Measurements from ENCODE around the gene NTN1. TPM values are rescaled to one million over a fixed set of nuclear protein-coding genes. Genes with fewer than 3 reads are reported as not detected.

NTN1 gene
- total RNA-seq, 1 experiment from 2014 or later, result 4.2 TPM

DNA sequence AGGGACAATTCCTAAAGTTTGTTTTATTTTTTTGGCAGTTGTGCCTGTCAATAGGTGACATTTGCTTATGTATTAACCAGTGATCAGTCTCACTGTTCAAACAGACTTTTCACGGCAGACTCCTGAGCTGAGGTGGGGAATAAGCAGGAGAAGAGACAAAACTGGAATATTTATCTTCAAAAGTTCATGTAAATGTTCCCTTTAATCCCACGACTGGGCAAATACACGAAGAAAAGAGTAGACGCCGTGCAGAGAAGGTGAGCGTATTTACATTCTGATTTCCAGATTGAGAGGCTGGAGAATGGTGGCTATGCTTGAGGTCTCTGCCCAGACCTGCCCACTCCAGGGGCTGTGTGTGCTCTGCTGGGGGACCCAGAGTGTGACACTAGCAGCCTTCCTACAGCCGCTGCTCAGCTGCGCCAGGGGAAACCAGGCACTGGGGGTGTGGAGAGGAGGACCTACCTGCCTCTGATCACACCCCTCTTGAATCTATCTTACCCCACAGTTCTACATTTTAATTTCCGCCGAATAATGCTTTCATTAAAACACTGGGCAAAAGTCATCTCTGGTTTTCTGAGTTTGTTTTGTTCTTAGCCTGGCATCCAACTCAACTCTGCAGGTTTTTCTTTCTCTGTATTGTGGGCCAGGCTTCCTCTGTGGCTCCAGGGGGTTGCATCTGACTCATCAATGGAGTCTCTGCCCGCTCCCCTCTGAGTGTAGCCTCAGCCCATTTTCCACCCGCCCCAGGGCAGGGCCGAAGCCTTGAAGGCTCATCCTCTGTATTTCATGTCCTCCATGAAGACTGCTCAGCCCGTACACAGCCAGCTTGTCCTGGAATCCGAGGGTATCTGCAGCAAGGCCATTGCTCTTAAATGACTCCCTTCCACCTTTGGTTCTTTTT lies 237.1 kb downstream of the NTN1 start:
- Histone ChIP-seq H3K36me3 (ENCODE audit: control insufficient read depth in 1 of 2, insufficient read depth in 2 of 2, low read length in 2 of 2) (no peaks in the 10 kb centered on the region), H3K9ac (ENCODE audit: low read length) (no peak overlapping the region), H3K9me3 (ENCODE audit: control insufficient read depth in 1 of 2, insufficient read depth in 1 of 2, low read depth in 1 of 2, low read length in 2 of 2) (no peaks in the 10 kb centered on the region), H2AFZ (ENCODE audit: low read depth, low read length, poor library complexity, severe bottlenecking) (no peak overlapping the region), H3K4me3 (replicated peaks in 1 of 2; ENCODE audit: low read depth in 1 of 2, low read length in 2 of 2) (no peak overlapping the region), H3K9me2 (ENCODE audit: insufficient read depth) (no peaks in the 10 kb centered on the region), H3K4me1 (ENCODE audit: control insufficient read depth in 1 of 2, insufficient read depth in 2 of 2, low read length in 2 of 2) (no peaks in the 10 kb centered on the region), H3K79me2 (ENCODE audit: insufficient read depth, low read length) (no peaks in the 10 kb centered on the region), H3K4me2 (ENCODE audit: low read length) (no peak overlapping the region), H3K27me3 (ENCODE audit: insufficient read depth, low read length) (no peaks in the 10 kb centered on the region), H3K27ac (ENCODE audit: low read depth, low read length) (no peak overlapping the region), H4K20me1 (ENCODE audit: insufficient read depth) (no peaks in the 10 kb centered on the region)
- BruUV-seq (replicated peaks), result no TSS peak
- ChIA-PET CTCF (no interaction called here), RAD21 (ENCODE audit: low non-redundant PET in 1 of 2, low total read pairs in 2 of 2, uncharacterized antibody in 2 of 2, unreplicated experiment in 2 of 2) (no interaction called here), POLR2A (no interaction called here)
- no peak for ATAC-seq
- DNase-seq (ENCODE audit: low read depth, low spot score), result no peak
- intact Hi-C loops (cut with micrococcal nuclease), result no loop called here
- no peak for TF ChIP-seq YY1 (IDR thresholded peaks at IDR 0.05; ENCODE audit: extremely low read depth, insufficient replicate concordance, low read depth, low read length)
- TF ChIP-seq ZNF274 (IDR thresholded peaks at IDR 0.05; ENCODE audit: low read depth, low read length), result no peak
- TF ChIP-seq EZH2phosphoT487 (IDR thresholded peaks at IDR 0.05; ENCODE audit: borderline replicate concordance), result no peak
- no peak for TF ChIP-seq CBX3 (IDR thresholded peaks at IDR 0.05; ENCODE audit: low read depth)
- no peak for TF ChIP-seq POLR2A (IDR thresholded peaks at IDR 0.05; ENCODE audit: borderline replicate concordance, extremely low read depth, insufficient read depth, insufficient read length)
- TF ChIP-seq SP1 (IDR thresholded peaks at IDR 0.05; ENCODE audit: low read depth), result no peak
- no peak for TF ChIP-seq EGR1 (IDR thresholded peaks at IDR 0.05; ENCODE audit: low read depth)
- TF ChIP-seq JUND (IDR thresholded peaks at IDR 0.05), result no peak
- TF ChIP-seq CEBPB (IDR thresholded peaks at IDR 0.05; ENCODE audit: low read depth), result no peak
- TF ChIP-seq ZFX (IDR thresholded peaks at IDR 0.05), result no peak
- no peak for TF ChIP-seq EZH2 (IDR thresholded peaks at IDR 0.05)
- TF ChIP-seq FOSL1 (IDR thresholded peaks at IDR 0.05; ENCODE audit: low read depth), result no peak

GRCh38 chr17:9259419-9259818 lies 238.1 kb downstream of the NTN1 start:
- ATAC-seq, result no peak
- TF ChIP-seq ZBTB33 (IDR thresholded peaks at IDR 0.05; ENCODE audit: extremely low read depth, insufficient replicate concordance, low read length) (no peak), YY1 (IDR thresholded peaks at IDR 0.05; ENCODE audit: extremely low read depth, insufficient replicate concordance, low read depth, low read length) (no peak)
- TF ChIP-seq, protein P1, sequence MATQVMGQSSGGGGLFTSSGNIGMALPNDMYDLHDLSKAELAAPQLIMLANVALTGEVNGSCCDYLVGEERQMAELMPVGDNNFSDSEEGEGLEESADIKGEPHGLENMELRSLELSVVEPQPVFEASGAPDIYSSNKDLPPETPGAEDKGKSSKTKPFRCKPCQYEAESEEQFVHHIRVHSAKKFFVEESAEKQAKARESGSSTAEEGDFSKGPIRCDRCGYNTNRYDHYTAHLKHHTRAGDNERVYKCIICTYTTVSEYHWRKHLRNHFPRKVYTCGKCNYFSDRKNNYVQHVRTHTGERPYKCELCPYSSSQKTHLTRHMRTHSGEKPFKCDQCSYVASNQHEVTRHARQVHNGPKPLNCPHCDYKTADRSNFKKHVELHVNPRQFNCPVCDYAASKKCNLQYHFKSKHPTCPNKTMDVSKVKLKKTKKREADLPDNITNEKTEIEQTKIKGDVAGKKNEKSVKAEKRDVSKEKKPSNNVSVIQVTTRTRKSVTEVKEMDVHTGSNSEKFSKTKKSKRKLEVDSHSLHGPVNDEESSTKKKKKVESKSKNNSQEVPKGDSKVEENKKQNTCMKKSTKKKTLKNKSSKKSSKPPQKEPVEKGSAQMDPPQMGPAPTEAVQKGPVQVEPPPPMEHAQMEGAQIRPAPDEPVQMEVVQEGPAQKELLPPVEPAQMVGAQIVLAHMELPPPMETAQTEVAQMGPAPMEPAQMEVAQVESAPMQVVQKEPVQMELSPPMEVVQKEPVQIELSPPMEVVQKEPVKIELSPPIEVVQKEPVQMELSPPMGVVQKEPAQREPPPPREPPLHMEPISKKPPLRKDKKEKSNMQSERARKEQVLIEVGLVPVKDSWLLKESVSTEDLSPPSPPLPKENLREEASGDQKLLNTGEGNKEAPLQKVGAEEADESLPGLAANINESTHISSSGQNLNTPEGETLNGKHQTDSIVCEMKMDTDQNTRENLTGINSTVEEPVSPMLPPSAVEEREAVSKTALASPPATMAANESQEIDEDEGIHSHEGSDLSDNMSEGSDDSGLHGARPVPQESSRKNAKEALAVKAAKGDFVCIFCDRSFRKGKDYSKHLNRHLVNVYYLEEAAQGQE (IDR thresholded peaks at IDR 0.05; ENCODE audit: low read depth), result no peak
- intact Hi-C loops (cut with micrococcal nuclease), result no loop called here
- Histone ChIP-seq H3K4me3 (replicated peaks in 1 of 2; ENCODE audit: low read depth in 1 of 2, low read length in 2 of 2) (no peak overlapping the region), H3K9me2 (ENCODE audit: insufficient read depth) (no peaks in the 10 kb centered on the region), H3K36me3 (ENCODE audit: control insufficient read depth in 1 of 2, insufficient read depth in 2 of 2, low read length in 2 of 2) (no peaks in the 10 kb centered on the region), H4K20me1 (ENCODE audit: insufficient read depth) (no peaks in the 10 kb centered on the region), H3K27ac (ENCODE audit: low read depth, low read length) (no peak overlapping the region), H2AFZ (ENCODE audit: low read depth, low read length, poor library complexity, severe bottlenecking) (no peak overlapping the region), H3K4me2 (ENCODE audit: low read length) (no peak overlapping the region), H3K9ac (ENCODE audit: low read length) (no peak overlapping the region), H3K27me3 (ENCODE audit: insufficient read depth, low read length) (no peaks in the 10 kb centered on the region), H3K4me1 (ENCODE audit: control insufficient read depth in 1 of 2, insufficient read depth in 2 of 2, low read length in 2 of 2) (no peaks in the 10 kb centered on the region), H3K79me2 (ENCODE audit: insufficient read depth, low read length) (no peaks in the 10 kb centered on the region), H3K9me3 (ENCODE audit: control insufficient read depth in 1 of 2, insufficient read depth in 1 of 2, low read depth in 1 of 2, low read length in 2 of 2) (no peaks in the 10 kb centered on the region)
- RAD21 ChIA-PET (ENCODE audit: low non-redundant PET in 1 of 2, low total read pairs in 2 of 2, uncharacterized antibody in 2 of 2, unreplicated experiment in 2 of 2), result no interaction called here
- CTCF ChIA-PET, result no interaction called here
- POLR2A ChIA-PET, result no interaction called here
- DNase-seq (ENCODE audit: low read depth, low spot score), result no peak
- no TSS peak for BruUV-seq (replicated peaks)

Measured in HCT116 (cell line).